Left colon (tissue), 2 donors: Measurements from ENCODE around the gene USP22. TPM values are rescaled to one million over a fixed set of nuclear protein-coding genes. Genes with fewer than 3 reads are reported as not detected.

Experiments used
- ATAC-seq: fragments of 200-7000 bp; cut with Tn5 transposase; one replicate; pipeline ENCODE4 v1.9.1; 2020; ENCODE audit warnings: mild to moderate bottlenecking, moderate library complexity
- DNase-seq, 2 donors: peaks; one replicate each; pipeline ENCODE4 v3.0.0-alpha.2; 2020
- intact Hi-C, 2 donors: fragments of 100-400 bp; cut with DNase I in 1 of 2; cut with micrococcal nuclease in 1 of 2; formaldehyde crosslinking; loops; one replicate each; pipeline versions ENCODE4 v1.11.2 to v1.14.0; 2022; cut with DNase I, micrococcal nuclease
- total RNA-seq, 2 donors: library from RNA; stranded (reverse); fragmentation: NEBNext Ultra II Directional; extraction: Animal tissue kit (Norgen Biotek cat#: 25700); gene quantifications; one replicate each; pipeline ENCODE4 v1.2.1, GENCODE V29; 2021
- donor health status: DM: no; HTN: no; CAD: no.
- donor health status: DM: yes; HTN: yes; CAD: no.

Gene USP22
- total RNA-seq, 2 donors from 2014 or later = 145 to 155 TPM

DNA sequence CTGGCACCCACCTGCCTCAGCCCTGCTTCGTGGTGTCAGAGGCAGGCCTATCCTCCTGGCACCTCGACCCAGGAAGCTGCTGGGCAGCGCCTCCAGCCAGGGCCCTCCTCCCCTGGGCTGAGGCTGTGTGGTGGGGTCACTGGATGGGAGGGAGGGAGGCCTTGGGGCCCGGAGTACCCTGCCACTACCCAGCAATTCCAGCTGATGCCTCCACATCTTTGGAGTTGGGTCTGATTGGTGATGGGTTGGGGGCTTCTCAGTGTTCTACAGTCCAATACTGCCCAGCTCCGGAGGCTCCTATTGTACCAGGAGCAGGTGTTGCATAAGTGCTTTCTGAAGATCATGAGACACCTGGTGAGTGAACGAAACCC, 48.0 kb downstream of the USP22 start:
- DNase-seq (peak in 1 of 2 donors; percentile 18), ATAC-seq (no peak)
- intact Hi-C loops = no loop called here

DNA sequence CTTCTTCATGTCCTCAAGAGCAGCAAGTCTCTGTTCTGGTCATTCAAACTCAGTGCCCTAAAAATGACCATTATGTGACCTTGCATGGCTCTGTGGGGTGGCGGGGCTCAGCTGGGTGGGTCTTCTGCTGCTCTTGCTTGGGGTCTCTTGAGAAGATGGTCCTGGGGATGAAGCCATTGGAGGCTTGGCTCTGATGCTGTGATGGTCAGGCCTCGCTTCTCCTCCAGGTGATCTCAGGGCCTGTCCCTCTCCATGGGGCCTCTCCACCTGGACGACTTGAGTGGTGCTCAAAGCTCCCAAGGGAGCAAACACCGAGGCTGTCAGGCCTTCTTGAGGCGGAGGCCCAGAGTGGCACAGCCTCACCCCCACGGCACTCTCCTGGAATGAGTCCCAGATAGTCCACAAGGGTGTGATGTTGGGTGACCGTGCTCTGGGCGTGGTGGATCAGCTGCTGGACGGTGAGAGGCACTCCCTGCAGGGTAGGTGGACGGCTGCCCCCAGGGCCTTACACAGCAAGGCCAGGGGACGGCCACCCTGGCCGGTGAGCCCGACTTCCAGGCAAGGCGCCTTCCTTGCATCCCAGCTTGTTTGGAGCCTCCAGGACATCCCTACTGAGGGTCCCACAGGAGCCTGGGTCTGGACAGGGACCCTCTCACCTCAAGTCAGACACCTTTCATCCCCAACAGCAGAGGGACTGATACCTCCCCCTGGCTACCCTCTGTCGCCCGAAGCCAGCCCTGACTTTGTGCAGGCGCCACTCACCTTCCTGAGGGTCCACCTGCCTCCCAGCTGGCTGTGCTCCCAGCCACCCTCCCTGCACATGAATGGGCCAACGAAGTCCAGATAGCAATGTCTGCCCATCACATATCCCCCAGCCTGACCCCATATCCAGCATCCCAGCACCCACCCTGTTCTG, 48.7 kb downstream of the USP22 start:
- DNase-seq (peak; percentile 41 to 61), ATAC-seq (peak; percentile 78)
- intact Hi-C loops = no loop called here

DNA sequence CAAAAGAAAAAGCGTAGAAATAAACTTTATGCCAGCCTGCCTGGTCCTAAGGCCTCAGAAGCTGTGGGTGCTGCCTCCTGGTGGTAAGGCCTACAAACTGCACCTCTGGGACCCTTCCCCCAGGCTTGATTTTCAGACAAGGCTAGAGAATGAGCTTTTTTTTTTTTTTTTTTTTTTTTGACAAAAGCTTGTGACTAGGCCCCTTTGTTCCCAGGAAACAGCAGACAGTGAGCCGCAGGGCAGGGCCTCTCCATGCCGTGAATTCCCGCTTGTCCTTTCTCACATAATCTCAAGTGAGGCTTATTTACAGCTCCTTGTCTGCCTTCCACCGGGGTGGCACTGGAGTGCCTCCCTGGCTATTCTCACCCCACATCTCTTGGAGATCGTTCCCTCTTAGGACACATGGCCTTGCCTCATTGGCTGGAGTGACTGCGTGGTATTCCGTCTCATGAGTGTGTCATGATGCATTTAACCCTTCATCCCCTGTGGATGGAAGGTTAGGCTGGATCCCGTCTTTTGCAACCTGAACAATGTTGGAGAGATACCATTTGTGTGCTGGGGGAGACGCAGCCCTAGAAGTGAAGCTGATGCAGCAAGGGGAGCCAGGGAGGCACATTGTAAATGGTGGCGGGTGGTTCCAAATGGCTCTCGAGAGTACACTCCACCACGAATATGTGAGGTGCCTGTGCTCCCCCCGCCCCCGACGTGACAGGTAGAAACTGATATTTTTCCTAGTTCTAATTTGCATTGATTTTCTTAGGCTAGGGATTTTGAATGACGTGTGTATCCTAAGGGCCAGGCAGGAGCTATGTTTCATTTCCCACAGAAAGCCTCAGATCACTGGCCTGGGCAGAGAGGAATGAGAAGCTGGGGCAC, 49.6 kb downstream of the USP22 start:
- ATAC-seq (peak; percentile 55), DNase-seq (peak; percentile 31 to 55)
- intact Hi-C loops = no loop called here

DNA sequence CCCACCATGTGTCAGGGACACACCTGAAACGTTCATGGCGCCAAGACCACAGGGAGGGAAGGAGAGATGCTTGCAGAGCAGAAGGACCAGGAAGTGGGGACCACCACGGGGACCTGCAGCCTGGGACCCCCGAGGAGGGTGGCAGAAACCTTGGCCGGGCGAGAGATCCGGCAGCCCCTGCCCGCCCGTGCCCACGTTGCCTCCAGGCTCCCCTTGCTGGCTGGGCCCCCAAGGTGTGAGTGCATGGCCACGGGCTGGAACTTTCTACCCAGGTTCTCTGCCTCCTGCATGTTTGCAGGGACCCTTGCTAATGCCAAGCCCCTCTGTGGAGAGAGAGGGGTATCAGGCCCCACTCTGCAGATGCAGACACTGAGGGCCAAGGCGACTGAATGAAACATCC, 50.4 kb downstream of the USP22 start:
- DNase-seq (peak in 1 of 2 donors; percentile 21), ATAC-seq (no peak)
- intact Hi-C loops = no loop called here

DNA sequence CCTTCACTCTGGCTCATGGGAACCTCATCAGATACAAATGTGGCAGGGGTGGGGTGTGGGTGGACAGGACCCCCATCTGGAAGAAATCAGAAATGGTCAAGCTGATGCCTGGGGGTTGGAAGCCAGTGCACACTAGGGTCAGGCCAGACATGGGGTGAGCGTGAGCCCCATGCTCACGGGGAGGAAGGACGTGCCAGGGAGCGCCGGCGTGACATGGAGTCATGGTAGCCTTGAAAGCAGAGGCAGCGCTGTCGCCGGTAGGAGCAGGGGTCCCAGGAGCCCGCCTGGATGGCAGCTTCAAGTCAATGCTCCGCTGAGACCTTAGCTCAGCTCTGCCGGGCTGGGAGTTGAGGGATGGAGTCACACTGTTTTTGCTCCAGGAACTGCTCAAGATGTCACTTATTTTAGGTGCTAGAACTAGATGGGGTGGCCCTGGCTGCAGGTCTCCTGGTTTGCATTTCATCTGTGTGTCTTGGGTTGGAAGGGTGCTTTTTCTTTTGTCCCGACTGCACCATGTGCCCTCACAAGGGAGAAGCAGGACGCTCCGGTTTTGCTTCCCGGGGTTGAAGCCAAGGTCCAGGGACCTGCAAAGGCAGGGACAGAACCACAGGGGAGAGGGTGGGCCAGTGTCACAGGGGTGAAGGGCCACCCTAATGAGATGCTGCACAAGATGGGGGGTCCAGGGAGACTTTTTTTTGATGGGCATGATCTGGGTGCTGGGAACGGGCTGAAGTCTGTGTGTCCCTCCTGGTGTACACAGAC, 51.4 kb downstream of the USP22 start:
- no peak for DNase-seq
- ATAC-seq = no peak
- intact Hi-C loops = no loop called here

DNA sequence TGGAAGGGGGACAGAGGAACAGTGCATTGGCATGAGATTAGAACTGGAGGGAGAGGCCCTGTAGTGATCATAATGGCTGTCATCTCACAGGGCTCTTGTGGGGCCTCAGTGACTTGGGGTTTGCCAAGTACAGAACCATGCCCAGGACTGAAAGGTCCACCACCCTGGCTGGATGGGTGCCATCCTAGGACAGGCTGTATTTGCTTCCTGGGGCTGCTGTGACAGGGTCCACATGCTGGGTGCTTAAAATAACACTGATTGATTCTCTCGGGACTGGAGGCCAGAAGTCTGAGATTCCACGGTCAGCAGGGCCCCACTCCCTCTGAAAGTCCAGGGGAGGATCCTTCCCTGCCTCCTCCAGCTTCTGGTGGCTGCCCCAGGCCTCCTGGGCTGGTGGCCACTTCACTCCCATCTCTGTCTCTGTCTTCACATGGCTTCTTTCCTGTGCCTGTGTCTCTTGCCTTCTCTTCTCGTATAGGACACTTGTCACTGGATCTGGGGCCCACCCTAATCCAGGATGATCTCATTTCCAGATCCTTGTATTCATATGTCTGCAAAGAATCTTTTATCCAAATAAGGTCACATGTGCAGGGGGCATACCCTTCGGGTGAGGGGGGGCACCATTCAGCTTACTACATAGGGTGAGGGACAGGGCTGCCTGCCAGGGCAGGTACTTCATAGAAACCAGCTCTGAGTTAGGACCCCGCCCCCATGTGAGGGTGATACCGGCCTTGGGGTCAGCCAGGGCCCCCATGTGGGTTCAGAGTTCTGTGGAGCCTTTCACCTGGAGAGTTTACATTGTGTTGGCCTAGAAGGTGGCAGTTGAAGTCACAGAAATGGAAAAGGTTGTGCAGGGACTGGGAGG, 52.6 kb downstream of the USP22 start:
- ATAC-seq (no peak), DNase-seq (no peak)
- intact Hi-C loops = no loop called here

DNA sequence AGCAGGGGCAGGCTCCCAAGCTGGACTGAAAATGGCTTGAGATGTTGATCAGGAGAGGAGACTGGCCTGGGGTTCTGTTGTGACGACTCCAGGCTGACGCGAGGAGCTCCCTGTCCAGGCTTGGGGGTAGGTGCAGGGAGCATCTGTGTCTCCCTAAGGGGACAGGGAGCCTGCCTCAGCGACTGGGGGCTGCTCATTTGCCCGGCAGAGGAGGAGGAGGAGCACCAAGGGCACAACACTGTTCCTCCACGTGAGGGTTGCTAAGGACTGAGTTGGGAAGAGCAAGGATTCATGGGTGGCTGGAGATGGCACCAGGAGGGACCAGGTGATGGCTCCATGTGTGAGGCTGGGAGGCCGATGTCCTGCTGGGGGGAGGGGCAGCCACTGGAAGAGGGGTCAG, 53.3 kb downstream of the USP22 start:
- DNase-seq (no peak), ATAC-seq (no peak)
- intact Hi-C loops = no loop called here

DNA sequence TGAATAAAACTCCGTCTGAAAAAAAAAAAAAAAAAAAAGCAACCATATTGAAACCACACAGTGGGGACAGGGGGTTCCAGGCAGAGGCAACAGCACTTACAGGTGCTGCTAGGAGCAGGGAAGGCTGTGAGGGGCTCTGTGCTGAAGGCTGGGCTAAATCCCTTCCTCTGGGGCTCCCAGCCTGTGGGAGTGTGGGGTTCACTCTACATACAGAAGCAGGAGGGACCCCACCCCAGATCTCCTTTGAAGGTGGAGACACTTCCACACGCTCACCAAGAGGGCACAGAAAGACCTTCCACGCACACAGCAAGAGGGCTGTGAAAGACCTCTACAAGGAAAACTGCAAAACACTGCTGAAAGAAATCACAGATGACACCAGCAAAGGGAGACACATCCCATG, 53.9 kb downstream of the USP22 start:
- intact Hi-C loops = no loop called here
- DNase-seq = no peak

DNA sequence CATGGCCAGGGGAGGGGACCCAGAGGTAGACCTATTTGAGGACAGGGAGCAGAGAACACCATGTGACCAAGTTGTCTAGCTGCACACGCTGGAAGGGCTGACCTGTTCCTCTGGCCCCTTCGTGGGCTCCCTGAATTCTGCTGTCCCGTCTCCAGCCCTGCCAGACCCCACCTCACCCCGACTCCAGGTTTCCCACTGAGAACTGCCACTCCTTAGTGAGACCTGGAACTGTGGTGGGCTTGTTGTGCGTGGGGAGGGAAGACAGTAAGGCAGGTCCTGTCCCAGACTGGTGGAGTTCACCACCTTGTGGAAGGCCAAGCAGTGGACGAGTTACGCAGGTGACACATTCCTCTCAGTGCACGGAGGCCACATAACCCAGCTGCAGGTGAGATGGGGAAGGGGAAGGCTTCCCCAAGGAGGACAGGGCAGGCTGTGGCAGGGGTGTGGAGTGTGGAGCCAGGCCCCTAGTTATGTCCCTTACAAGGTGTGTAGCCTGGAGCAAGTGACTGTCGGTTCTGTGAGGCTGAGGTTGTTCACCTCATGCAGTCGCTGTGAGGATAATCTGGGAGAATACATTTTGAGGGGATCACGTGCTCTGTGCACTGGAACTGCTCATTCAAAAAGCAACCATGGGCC, 54.7 kb downstream of the USP22 start:
- ATAC-seq = no peak
- no peak for DNase-seq
- intact Hi-C loops = no loop called here

More for the DNA sequence above, 53.9 kb downstream of the USP22 start:
- ATAC-seq = no peak

DNA sequence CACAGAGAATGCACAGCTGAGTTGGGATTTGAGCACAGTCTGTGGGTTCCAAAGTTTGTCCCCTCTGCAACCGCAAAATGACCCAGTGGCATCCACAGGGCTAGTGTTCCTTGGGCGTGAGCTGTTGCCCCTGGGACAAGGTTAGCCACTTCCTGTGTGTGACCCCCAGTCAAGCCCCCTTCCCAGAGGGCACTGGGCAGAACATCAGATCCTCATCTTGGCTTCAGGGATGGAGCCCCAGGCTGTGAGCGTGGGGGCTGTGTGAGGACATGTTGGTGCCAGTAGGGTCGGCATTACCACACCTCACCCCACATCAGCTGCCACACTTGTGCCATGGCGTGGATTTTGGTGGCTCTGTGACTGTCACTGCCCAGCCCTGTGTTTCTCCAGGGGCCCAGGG, 55.3 kb downstream of the USP22 start:
- no peak for DNase-seq
- intact Hi-C loops = no loop called here
- no peak for ATAC-seq

DNA sequence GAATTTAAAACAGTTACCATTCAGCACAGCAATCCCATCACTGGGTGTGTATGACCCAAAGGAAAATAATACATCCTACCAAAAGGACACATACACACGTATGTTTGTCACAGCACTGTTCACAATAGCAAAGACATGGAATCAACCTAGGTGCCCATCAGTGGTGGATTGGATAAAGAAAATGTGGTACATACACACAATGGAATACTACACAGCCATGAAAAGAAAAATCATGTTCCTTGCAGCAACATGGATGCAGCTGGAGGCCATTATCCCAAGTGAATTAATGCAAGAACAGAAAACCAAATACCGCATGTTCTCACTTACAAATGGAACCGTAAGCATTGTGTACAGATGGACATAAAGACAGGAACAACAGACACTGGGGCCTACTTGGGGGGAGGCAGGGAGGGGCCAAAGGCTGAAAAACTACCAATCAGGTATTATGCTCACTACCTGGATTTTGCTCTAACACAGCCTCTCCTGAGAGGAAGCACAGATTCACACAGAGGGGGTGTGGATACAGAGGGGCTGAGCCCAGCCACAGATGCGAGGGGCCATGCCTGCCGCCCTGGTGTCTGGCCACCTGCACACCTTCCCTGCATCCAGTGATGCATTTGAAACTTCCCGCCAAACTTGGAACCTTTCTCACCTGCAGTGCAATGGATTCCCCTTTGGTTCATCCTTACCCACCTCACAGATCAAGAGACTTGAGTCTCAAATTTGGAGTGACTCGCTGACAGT, 55.9 kb downstream of the USP22 start:
- DNase-seq = no peak
- ATAC-seq = no peak
- intact Hi-C loops = no loop called here

DNA sequence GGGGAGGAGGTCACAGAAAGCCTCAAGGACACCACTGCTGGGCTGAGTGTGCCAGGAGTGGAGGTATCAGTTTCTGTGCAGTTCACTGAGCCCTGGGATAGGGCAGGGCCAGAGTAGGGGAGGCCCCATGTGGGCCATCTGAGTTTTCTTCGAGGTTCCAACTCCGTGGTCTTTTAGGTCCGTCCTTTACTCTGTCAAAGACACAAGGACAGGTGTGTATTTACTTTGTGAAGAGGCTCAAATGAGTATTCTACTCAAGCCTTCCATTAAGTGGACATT, 59.5 kb downstream of the USP22 start:
- DNase-seq (no peak), ATAC-seq (no peak)
- intact Hi-C loops = no loop called here

DNA sequence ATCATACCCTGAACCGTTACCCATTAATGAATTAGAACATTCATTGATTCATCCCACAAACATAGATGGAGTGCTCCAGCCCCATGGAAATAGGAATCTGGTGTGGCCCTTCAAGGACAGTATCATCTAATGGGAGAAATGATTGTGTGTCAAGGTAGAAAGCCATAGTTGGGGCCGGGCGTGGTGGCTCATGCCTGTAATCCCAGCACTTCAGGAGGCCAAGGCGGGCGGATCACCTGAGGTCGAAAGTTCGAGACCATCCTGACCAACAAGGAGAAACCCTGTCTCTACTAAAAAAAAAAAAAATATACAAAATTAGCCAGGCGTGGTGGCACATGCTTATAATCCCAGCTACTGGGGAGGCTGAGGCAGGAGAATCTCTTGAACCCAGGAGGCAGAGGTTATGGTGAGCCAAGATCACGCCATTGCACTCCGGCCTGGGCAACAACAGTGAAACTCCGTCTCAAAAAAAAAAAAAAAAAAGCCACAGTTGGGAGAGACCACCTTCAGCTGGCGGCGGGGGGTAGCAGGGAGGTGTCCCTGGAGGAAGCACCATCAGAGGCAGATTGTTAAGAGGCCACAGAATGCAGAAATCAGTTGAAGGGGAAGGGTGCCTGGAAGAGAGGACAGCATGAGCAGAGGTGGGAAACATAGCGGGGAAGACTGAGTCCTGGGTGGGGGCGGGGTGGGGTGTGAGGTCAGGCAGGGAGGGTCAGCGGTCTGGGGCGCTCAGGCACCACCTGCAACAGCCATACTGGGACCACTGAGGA, 60.0 kb downstream of the USP22 start:
- intact Hi-C loops = no loop called here
- DNase-seq = no peak

DNA sequence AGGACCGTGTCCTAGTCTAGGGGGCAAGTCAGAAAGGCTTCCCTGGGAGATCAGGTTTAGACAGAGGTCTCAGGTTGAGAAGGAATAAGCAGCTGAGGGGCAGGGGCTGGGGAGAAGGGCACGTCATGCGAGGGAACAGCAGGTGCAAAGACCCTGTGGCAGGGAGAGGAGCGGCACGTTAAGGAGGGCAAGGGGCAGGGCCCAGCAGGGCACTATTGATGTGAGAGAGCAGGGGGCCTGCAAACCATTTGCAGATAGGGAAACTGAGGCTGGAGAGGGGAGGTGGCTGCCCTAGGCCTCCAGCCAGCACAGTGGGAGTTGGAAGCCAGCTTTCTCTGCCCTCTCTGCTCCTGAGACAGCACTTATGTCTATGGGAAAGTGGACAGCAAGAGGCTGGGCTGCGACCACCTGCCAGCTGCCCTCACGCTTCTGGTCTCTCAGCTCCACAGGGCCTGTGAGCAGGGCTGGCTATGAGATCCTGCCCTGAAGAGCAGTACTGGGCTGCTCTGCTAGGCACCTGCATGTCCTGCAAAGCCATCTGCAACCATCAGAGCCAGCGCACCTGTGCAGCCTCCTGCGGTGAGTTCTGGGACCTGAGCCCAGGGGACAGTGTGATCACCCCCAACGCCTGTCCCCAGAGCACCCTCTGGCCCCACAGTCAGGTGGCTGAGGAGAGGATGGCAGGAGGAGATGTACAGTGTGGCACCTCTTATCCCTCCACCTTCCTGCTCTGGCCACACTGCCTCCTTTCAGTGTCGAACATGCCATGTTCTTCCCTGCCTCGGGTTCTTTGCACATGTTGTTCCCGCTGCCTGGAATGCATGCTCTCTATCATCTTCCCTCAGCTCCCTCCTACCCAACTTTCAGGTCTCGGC, 61.5 kb downstream of the USP22 start:
- intact Hi-C loops = no loop called here
- no peak for ATAC-seq

More for the DNA sequence above, 60.0 kb downstream of the USP22 start:
- no peak for ATAC-seq

DNA sequence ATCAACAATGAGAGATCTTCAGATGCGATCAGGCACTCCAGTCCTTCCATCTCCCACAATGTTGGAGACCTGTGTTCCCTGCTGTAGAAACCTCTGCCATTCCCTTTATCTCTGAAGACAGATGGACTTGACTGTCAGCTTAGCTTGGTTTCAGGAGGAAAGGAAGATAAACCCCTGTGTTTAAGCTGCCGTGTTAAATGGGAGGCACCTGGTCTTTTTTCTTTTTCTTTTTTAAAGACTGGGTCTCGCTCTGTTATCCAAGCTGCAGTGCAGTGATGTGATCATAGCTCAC, 63.1 kb downstream of the USP22 start:
- intact Hi-C loops = no loop called here
- DNase-seq (no peak), ATAC-seq (no peak)

More for the DNA sequence above, 61.5 kb downstream of the USP22 start:
- no peak for DNase-seq
